GM23338 (cell line): ENCODE measurements around the gene RBFOX1.

Experiments
- CREB1 ChIP-seq: fragments of 250-450 bp; sonication (Bioruptor Pico); IDR thresholded peaks from 2 replicates; pipeline ENCODE4 v1.5.0; 2020; ENCODE audit warnings: low read depth, mild to moderate bottlenecking, moderate library complexity
- EZH2 ChIP-seq: fragments of 200-600 bp; sonication (generic); IDR thresholded peaks from one replicate; pipeline ENCODE4 v1.8.0; 2017; ENCODE audit warnings: antibody characterized with exemption, mild to moderate bottlenecking, low read depth; ENCODE audit not compliant: unreplicated experiment
- EZH2phosphoT487 ChIP-seq: fragments of 200-600 bp; sonication (generic); IDR thresholded peaks from one replicate; pipeline ENCODE4 v1.8.1; 2018; ENCODE audit warnings: antibody characterized with exemption; ENCODE audit not compliant: unreplicated experiment
- JUNB ChIP-seq: IDR thresholded peaks from one replicate; pipeline ENCODE4 v1.6.1; 2016; ENCODE audit warnings: antibody characterized with exemption; ENCODE audit not compliant: unreplicated experiment
- NANOG ChIP-seq: IDR thresholded peaks from 2 replicates; pipeline ENCODE4 v1.6.1; 2016; ENCODE audit warnings: antibody characterized with exemption, borderline replicate concordance
- POLR2AphosphoS5 ChIP-seq: IDR thresholded peaks from 2 replicates; pipeline ENCODE4 v1.6.1; 2016; ENCODE audit warnings: antibody characterized with exemption, low read depth
- STAT1 ChIP-seq: IDR thresholded peaks from one replicate; pipeline ENCODE4 v1.6.1; 2016; ENCODE audit warnings: antibody characterized with exemption; ENCODE audit not compliant: unreplicated experiment
- TF ChIP-seq, protein P1 (sequence below), 2 experiments: fragments of 200-600 bp in 1 of 2; sonication (generic) in 1 of 2; conservative IDR thresholded peaks; 2 replicates each; pipeline versions ENCODE4 v1.5.1 to v1.6.1; 2016 to 2017; ENCODE audit warnings: antibody characterized with exemption in 2 of 2, low read depth in 2 of 2, mild to moderate bottlenecking in 2 of 2, moderate library complexity in 1 of 2
- TF ChIP-seq, protein P2 (sequence below): IDR thresholded peaks from one replicate; pipeline ENCODE4 v1.6.1; 2018; ENCODE audit warnings: antibody characterized with exemption; ENCODE audit not compliant: unreplicated experiment
- TF ChIP-seq, protein P3 (sequence below): fragments of 250-450 bp; sonication (Bioruptor Pico); IDR thresholded peaks from 2 replicates; pipeline ENCODE4 v1.5.0; 2020; ENCODE audit warnings: mild to moderate bottlenecking, moderate library complexity

DNA sequence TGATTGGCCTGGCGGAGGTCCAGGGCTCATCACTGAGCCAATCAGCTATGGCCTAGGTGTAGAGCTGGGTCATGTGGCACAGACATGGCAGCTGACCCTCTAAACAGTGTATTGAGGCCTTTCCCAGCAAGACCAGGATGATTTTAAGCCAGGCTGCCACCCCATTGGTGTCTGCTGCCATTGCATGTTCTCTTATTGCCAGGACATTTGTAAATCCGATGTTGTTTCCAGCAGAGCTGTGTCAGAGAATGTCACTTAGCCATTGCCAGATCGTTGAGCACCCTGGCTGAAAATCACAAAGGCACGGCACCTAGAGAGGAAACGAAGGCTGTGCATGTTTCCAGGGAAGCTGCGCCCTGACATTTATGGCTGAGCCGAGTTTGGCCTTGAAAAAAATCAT is 33.4 kb downstream of the RBFOX1 start:
- TF ChIP-seq, protein P1, sequence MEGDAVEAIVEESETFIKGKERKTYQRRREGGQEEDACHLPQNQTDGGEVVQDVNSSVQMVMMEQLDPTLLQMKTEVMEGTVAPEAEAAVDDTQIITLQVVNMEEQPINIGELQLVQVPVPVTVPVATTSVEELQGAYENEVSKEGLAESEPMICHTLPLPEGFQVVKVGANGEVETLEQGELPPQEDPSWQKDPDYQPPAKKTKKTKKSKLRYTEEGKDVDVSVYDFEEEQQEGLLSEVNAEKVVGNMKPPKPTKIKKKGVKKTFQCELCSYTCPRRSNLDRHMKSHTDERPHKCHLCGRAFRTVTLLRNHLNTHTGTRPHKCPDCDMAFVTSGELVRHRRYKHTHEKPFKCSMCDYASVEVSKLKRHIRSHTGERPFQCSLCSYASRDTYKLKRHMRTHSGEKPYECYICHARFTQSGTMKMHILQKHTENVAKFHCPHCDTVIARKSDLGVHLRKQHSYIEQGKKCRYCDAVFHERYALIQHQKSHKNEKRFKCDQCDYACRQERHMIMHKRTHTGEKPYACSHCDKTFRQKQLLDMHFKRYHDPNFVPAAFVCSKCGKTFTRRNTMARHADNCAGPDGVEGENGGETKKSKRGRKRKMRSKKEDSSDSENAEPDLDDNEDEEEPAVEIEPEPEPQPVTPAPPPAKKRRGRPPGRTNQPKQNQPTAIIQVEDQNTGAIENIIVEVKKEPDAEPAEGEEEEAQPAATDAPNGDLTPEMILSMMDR (conservative IDR thresholded peaks at IDR 0.05; ENCODE audit: low read depth in 2 of 2) = no peak
- TF ChIP-seq POLR2AphosphoS5 (no peak), EZH2 (no peak), EZH2phosphoT487 (no peak), CREB1 (no peak), STAT1 (no peak), JUNB (no peak), NANOG (no peak)
- TF ChIP-seq, protein P2, sequence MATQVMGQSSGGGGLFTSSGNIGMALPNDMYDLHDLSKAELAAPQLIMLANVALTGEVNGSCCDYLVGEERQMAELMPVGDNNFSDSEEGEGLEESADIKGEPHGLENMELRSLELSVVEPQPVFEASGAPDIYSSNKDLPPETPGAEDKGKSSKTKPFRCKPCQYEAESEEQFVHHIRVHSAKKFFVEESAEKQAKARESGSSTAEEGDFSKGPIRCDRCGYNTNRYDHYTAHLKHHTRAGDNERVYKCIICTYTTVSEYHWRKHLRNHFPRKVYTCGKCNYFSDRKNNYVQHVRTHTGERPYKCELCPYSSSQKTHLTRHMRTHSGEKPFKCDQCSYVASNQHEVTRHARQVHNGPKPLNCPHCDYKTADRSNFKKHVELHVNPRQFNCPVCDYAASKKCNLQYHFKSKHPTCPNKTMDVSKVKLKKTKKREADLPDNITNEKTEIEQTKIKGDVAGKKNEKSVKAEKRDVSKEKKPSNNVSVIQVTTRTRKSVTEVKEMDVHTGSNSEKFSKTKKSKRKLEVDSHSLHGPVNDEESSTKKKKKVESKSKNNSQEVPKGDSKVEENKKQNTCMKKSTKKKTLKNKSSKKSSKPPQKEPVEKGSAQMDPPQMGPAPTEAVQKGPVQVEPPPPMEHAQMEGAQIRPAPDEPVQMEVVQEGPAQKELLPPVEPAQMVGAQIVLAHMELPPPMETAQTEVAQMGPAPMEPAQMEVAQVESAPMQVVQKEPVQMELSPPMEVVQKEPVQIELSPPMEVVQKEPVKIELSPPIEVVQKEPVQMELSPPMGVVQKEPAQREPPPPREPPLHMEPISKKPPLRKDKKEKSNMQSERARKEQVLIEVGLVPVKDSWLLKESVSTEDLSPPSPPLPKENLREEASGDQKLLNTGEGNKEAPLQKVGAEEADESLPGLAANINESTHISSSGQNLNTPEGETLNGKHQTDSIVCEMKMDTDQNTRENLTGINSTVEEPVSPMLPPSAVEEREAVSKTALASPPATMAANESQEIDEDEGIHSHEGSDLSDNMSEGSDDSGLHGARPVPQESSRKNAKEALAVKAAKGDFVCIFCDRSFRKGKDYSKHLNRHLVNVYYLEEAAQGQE = no peak
- TF ChIP-seq, protein P3, sequence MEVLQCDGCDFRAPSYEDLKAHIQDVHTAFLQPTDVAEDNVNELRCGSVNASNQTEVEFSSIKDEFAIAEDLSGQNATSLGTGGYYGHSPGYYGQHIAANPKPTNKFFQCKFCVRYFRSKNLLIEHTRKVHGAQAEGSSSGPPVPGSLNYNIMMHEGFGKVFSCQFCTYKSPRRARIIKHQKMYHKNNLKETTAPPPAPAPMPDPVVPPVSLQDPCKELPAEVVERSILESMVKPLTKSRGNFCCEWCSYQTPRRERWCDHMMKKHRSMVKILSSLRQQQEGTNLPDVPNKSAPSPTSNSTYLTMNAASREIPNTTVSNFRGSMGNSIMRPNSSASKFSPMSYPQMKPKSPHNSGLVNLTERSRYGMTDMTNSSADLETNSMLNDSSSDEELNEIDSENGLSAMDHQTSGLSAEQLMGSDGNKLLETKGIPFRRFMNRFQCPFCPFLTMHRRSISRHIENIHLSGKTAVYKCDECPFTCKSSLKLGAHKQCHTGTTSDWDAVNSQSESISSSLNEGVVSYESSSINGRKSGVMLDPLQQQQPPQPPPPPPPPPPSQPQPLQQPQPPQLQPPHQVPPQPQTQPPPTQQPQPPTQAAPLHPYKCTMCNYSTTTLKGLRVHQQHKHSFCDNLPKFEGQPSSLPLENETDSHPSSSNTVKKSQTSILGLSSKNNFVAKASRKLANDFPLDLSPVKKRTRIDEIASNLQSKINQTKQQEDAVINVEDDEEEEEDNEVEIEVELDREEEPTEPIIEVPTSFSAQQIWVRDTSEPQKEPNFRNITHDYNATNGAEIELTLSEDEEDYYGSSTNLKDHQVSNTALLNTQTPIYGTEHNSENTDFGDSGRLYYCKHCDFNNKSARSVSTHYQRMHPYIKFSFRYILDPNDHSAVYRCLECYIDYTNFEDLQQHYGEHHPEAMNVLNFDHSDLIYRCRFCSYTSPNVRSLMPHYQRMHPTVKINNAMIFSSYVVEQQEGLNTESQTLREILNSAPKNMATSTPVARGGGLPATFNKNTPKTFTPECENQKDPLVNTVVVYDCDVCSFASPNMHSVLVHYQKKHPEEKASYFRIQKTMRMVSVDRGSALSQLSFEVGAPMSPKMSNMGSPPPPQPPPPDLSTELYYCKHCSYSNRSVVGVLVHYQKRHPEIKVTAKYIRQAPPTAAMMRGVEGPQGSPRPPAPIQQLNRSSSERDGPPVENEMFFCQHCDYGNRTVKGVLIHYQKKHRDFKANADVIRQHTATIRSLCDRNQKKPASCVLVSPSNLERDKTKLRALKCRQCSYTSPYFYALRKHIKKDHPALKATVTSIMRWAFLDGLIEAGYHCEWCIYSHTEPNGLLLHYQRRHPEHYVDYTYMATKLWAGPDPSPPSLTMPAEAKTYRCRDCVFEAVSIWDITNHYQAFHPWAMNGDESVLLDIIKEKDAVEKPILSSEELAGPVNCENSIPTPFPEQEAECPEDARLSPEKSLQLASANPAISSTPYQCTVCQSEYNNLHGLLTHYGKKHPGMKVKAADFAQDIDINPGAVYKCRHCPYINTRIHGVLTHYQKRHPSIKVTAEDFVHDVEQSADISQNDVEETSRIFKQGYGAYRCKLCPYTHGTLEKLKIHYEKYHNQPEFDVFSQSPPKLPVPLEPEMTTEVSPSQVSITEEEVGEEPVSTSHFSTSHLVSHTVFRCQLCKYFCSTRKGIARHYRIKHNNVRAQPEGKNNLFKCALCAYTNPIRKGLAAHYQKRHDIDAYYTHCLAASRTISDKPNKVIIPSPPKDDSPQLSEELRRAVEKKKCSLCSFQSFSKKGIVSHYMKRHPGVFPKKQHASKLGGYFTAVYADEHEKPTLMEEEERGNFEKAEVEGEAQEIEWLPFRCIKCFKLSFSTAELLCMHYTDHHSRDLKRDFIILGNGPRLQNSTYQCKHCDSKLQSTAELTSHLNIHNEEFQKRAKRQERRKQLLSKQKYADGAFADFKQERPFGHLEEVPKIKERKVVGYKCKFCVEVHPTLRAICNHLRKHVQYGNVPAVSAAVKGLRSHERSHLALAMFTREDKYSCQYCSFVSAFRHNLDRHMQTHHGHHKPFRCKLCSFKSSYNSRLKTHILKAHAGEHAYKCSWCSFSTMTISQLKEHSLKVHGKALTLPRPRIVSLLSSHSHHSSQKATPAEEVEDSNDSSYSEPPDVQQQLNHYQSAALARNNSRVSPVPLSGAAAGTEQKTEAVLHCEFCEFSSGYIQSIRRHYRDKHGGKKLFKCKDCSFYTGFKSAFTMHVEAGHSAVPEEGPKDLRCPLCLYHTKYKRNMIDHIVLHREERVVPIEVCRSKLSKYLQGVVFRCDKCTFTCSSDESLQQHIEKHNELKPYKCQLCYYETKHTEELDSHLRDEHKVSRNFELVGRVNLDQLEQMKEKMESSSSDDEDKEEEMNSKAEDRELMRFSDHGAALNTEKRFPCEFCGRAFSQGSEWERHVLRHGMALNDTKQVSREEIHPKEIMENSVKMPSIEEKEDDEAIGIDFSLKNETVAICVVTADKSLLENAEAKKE (CRISPR knock-in tag) = no peak
